Jurkat, Clone E6-1 (cell line): ENCODE measurements around the gene TRPC4.

Source experiments
- DNase-seq: peaks from one replicate; pipeline ENCODE4 v3.0.0-alpha.2; 2011; ENCODE audit warnings: low read depth, low spot score
- H3K4me3 ChIP-seq: 2 replicates; pipeline ENCODE4 v1.5.1; 2011; ENCODE audit warnings: mild to moderate bottlenecking, low read length, control low read depth, moderate library complexity

TRPC4 gene

GRCh38 chr13:37747071-37747612 lies 122.4 kb downstream of the TRPC4 start:
- no peak overlapping the region for H3K4me3 ChIP-seq
- no peak for DNase-seq

- no peak overlapping the region for H3K4me3 ChIP-seq
- DNase-seq = no peak
Measured at GRCh38 chr13:37741536-37741935, 128.0 kb downstream of the TRPC4 start.

- no peak for DNase-seq
- no peak overlapping the region for H3K4me3 ChIP-seq
Measured at GRCh38 chr13:37736045-37736444, 133.5 kb downstream of the TRPC4 start.

GRCh38 chr13:37735293-37735692 lies 134.3 kb downstream of the TRPC4 start:
- no peak overlapping the region for H3K4me3 ChIP-seq
- DNase-seq = no peak

GRCh38 chr13:37729876-37730275 lies 139.7 kb downstream of the TRPC4 start:
- H3K4me3 ChIP-seq = no peak overlapping the region
- DNase-seq = no peak

- DNase-seq = no peak
- no peak overlapping the region for H3K4me3 ChIP-seq
Measured at GRCh38 chr13:37716420-37717195, 153.0 kb downstream of the TRPC4 start.

- DNase-seq = no peak
- H3K4me3 ChIP-seq = no peak overlapping the region
Measured at GRCh38 chr13:37715606-37716015, 154.0 kb downstream of the TRPC4 start.

GRCh38 chr13:37709318-37709717 lies 160.3 kb downstream of the TRPC4 start:
- DNase-seq = no peak
- no peak overlapping the region for H3K4me3 ChIP-seq

GRCh38 chr13:37707739-37708500 lies 161.7 kb downstream of the TRPC4 start:
- DNase-seq = no peak
- H3K4me3 ChIP-seq = no peak overlapping the region

GRCh38 chr13:37706041-37706440 lies 163.5 kb downstream of the TRPC4 start:
- DNase-seq = no peak
- H3K4me3 ChIP-seq = no peak overlapping the region

GRCh38 chr13:37701972-37702371 lies 167.6 kb downstream of the TRPC4 start:
- no peak for DNase-seq
- no peak overlapping the region for H3K4me3 ChIP-seq

GRCh38 chr13:37701306-37701705 lies 168.3 kb downstream of the TRPC4 start:
- no peak overlapping the region for H3K4me3 ChIP-seq
- no peak for DNase-seq

GRCh38 chr13:37700887-37701286 lies 168.7 kb downstream of the TRPC4 start:
- DNase-seq = no peak
- H3K4me3 ChIP-seq = no peak overlapping the region

- no peak overlapping the region for H3K4me3 ChIP-seq
- DNase-seq = no peak
Measured at GRCh38 chr13:37695200-37695599, 174.4 kb downstream of the TRPC4 start.

- no peak overlapping the region for H3K4me3 ChIP-seq
- DNase-seq = no peak
Measured at GRCh38 chr13:37690361-37690760, 179.2 kb downstream of the TRPC4 start.

GRCh38 chr13:37686501-37686900 lies 183.1 kb downstream of the TRPC4 start:
- no peak for DNase-seq
- H3K4me3 ChIP-seq = no peak overlapping the region

- DNase-seq = no peak
- no peak overlapping the region for H3K4me3 ChIP-seq
Measured at GRCh38 chr13:37685206-37685605, 184.4 kb downstream of the TRPC4 start.

- DNase-seq = no peak
- H3K4me3 ChIP-seq = no peak overlapping the region
Measured at GRCh38 chr13:37682496-37682895, 187.1 kb downstream of the TRPC4 start.

- DNase-seq = no peak
- no peak overlapping the region for H3K4me3 ChIP-seq
Measured at GRCh38 chr13:37681281-37682032, 188.1 kb downstream of the TRPC4 start.

GRCh38 chr13:37680137-37680536 lies 189.4 kb downstream of the TRPC4 start:
- H3K4me3 ChIP-seq = no peak overlapping the region
- no peak for DNase-seq
